GM19025 (cell line): ENCODE data around the gene RASGRP2.

Source experiments
- ATAC-seq: cut with Tn5 transposase; IDR thresholded peaks from one replicate; pipeline ENCODE4 v1.9.1; 2021; ENCODE audit warnings: mild to moderate bottlenecking, low read depth, moderate library complexity; ENCODE audit not compliant: unreplicated experiment

RASGRP2 gene

DNA sequence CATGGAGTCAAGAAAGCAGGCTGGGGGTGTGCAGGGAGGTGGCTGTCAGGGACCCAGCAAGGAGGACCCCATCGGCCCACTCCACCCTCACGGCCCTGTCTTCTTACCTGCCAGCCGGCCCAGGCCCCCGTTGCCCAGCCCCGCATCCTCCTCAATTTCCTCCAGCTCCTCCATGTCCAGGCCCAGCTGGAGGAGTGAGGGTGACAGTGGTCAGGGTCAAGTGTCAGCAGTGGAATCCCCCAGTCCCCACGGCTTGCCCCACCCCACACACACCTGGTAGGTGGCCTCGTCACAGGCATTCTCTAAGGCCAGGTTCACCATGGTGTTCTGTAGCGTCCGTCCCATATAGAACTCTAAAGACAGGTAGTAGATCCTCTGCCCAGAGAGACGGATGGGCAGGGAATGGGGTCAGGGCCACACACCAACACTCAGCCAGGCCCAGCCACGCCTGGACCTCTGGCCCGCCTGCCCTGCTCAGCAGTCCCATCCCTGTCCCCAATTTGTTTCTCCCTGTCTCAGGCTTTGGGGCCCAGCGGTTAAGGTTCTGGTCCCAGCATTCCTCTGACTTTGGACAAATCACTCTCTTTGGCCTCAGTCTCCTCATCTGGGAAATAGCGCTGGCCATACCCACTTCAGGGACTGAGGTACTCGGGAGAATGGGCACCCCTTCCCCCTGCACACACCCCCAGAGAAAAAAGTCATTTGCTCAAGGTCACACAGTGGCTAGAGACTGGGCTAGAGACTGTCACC, 14.6 kb upstream of the RASGRP2 start:
- ATAC-seq = no peak

DNA sequence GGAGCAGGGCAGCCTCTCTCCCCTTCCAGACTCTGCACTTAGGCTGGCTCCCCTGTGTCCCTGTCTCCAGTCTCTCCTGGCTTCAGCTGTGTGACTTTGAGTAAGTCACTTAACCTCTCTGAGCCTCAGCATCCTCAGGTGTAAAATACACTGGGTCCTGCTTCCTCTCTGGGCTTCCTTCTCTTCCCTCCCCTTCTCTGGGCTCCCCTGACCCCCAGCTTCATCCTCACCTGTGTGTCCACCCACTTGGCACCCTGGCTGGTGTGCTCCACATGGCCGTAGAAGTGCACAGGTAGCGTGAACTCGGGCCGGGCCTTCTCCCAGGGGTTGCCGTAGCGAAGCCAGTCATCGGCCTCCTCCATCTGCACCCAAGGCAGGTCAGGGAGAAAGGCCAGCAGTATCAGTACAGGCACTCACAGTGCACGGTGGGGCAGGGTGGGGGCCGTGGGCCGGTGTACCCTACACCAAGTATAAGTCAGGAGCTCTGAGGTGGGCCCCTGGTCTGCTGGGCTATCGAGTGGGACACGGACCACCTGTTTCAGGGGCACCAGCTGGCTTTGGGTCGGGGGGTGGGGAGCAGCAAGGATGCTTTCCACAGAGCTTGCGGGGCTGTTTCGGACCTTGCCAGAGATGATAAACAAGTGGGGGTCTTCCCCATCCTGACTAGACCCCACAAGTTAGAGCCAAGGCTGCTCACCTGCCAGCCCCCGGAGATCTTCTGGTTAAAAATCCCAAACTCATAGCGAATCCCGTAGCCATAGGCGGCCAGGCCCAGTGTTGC, 13.8 kb upstream of the RASGRP2 start:
- ATAC-seq = no peak

- no peak for ATAC-seq
Observed at GRCh38 chr11:64755681-64756361, 11.9 kb upstream of the RASGRP2 start.

GRCh38 chr11:64754919-64755662, 11.1 kb upstream of the RASGRP2 start:
- ATAC-seq = no peak

DNA sequence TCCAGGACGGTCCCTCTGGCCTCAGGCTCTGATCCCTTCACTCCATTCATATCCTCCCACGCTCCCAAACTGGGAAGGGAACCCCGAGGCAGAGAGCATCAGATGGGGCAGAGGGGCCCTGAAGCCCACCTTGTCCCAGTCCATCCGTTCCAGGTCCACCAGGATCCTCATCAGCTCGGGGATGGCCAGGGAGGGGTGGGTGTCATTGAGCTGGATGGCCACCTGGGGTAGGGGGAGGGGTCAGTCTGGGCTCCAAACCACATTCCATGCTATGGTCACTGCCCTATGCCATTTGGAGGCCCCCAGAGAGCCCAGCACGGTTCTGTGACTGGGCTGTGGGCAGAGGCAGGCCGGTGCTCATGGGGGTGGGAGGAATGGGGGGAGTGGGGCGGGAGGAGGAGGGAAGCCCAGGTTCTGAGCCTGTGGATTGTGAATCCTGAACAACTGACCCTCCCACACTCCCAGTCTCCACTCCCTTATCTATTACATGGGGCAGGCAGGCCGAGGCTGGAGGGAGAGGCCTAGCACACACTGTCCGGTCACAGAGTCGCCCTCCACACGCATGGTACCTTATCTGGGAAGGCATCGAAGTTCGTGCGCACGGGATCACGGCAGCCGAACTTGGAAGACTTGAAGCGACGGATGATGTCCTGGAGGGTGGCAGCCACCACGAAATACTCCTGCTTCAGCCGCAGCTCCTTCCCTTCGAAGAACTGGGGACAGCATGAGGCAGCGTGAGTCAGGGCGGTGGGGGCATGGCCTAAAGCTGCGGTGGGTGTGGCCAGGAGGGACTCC, 10.4 kb upstream of the RASGRP2 start:
- ATAC-seq = no peak

GRCh38 chr11:64753380-64754123, 9.6 kb upstream of the RASGRP2 start:
- ATAC-seq = no peak

DNA sequence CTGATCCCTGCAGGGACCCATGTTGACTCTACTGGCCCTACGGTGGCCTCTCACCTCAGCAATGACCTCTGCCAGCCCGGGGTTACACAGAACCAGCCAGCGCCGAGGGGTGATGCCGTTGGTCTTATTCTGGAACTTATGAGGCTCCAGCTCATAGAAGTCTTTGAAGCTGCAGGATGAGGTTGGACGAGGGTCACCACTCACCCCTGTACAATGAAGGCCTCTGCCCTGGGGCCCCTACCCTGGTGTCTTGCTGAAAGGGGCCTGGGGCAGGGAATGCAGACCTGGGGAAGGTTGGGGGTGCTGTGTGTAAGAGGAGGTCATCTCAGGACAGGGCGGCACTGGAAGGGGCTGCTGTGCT, 9.1 kb upstream of the RASGRP2 start:
- ATAC-seq = no peak

- ATAC-seq = no peak
Observed at GRCh38 chr11:64752175-64752970, 8.4 kb upstream of the RASGRP2 start.

DNA sequence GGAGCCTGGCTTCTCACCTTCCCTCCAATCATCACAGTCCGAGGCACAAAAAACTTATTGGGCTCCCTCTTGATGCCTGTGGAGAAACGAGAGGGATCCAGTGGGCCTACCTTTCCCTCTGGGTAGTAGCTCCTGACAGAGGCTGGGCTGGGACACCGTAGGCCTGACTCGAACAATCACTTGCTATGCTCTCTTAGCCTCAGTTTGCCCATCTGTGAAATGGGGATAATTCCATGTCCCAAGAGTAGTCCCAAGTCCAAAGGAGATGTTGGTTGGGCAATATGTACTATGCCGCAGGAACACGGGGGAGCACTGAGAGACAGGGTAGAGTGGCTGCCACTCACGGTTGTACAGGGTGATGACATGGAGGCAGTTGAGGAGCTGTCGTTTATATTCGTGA, 7.6 kb upstream of the RASGRP2 start:
- no peak for ATAC-seq

DNA sequence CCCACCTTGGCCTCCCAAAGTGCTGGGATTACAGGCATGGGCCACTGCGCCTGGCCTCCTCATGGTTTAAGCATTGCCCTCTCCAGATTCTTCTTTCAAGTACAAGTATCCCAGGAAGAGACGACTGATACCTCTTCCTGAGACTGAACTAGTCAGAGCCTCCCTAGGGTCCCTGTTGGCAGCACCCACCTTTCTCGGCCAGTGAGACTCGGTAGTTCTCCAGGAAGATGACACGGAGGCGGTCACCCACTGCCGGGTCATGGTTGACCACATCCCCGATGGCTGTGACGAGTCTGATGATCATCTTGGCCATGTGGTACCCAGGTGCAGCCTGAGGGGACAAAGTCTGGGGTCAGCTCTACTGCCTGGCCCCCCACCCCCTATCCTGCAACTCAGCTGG, 7.2 kb upstream of the RASGRP2 start:
- ATAC-seq = no peak

DNA sequence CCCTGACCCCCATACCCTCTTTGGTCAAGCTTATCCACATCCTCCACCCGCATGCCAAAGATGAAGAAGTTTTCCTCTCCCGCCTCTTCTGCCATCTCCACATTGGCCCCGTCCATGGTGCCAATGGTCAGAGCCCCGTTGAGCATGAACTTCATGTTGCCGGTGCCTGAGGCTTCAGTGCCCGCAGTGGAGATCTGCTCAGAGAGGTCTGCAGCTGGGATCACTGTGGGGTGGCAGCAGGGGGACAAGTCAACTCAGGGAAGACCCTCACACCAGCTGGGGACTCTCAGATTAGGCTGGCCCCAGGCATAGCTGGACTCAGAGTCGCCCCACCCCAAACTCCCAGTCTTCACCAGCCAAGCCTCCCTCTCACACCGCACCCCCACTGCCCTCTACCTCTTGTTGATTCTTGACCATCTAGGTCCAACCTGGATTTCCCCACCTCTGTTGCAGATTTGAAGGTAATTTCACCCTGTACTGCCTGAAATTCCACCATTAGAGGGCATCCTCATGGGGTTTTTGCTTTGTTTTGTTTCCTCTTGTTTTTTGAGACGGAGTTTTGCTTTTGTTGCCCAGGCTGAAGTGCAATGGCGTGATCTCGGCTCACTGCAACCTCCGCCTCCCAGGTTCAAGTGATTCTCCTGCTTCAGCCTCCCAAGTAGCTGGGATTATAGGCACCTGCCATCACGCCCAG, 6.6 kb upstream of the RASGRP2 start:
- no peak for ATAC-seq

- no peak for ATAC-seq
Observed at GRCh38 chr11:64747961-64748665, 4.2 kb upstream of the RASGRP2 start.

DNA sequence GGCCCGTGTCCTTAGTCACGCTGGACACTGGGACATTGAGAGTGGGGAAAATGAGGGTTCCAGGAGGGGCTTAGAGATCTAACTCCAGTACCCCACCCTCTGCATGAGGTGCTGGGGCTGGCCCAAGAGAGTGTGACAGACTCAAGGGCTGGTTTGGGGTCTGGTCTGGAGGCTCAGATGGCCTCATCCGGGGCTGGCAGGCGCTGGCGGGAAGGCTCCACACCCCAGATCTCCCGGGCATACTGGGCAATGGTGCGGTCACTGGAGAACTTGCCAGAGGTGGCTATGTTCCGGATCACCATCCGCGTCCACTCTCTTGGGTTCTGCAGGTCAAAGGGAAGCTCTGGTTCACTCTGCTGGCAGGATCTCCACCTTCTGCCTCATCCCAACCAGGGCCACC, 2.5 kb upstream of the RASGRP2 start:
- no peak for ATAC-seq

DNA sequence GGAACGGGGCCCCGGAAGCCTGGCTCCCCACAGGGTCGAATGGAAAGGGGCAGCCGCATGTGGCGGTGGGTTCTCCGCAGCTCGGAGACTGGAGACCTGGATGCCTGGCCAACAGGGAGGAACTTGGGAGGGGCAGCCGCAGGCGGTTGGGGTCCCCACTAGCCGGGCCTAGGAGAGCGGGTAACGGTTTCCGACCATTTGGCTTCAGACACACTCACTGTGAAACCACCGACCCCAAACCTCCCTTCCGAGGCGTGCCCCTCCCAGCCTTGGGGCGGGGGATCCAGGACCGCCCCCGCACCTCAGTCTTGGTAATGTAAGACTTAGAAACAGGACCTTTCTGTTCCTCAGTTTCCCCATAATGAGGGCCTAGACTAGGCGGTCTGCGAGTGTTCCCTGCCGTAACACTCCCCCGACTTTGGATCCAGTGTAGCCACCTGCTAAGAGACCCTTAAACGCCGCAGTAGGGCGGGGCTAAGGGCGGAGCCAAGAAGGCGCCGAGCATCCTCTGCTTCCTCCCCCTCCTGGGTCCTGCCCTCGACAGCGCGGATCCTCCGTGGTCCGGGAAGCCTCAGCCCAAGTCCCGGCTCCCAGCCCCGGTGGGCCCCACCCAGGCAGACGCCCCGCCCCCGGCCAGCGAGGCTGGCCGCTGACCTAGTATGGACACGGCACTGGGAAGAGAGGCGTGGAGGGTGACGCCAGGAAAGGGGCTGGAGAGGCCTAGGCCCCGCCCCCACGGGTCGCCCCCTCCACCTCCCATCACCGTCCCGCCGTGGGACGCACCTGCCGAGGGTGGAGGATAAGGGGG, 1.8 kb upstream of the RASGRP2 start:
- no peak for ATAC-seq

- no peak for ATAC-seq
Observed at GRCh38 chr11:64745189-64745520, 1.2 kb upstream of the RASGRP2 start.

- no peak for ATAC-seq
Observed at GRCh38 chr11:64744544-64745188, 724 bp upstream of the RASGRP2 start.
